IMR-90 (cell line): Measurements from ENCODE around the gene RAPGEF5. TPM values are rescaled to one million over a fixed set of nuclear protein-coding genes. Genes with fewer than 3 reads are reported as not detected.

Experiments
- ATAC-seq: fragments of 200-7000 bp; cut with Tn5 transposase; 2 replicates; pipeline ENCODE4 v1.9.1; 2020; ENCODE audit warnings: low read depth, mild to moderate bottlenecking, moderate library complexity
- BruUV-seq: library from RNA; stranded (reverse); fragments of 400-500 nt; replicated peaks from 2 replicates; lab custom pipeline; 2021; lab: Mats Ljungman, UMichigan
- CTCF ChIA-PET: fragments of 300-600 bp; formaldehyde crosslinking; extraction: SDS; loops from one replicate; lab custom pipeline; 2021; ENCODE audit warnings: antibody characterized with exemption; lab: Yijun Ruan, JAX
- POLR2A ChIA-PET: fragments of 300-600 bp; sonication (Branson Sonifier 250); formaldehyde crosslinking; loops from one replicate; lab custom pipeline; 2022; ENCODE audit warnings: antibody characterized with exemption; ENCODE audit not compliant: unreplicated experiment; lab: Charles Lee
- DNase-seq: peaks from one replicate; pipeline ENCODE4 v3.0.0; 2013
- H2AFZ ChIP-seq: replicated peaks from 2 replicates; pipeline ENCODE3; 2013; ENCODE audit warnings: low read length, mild to moderate bottlenecking; ENCODE audit not compliant: poor library complexity
- H2AK5ac ChIP-seq: 2 replicates; pipeline ENCODE4 v1.6.1; 2013; ENCODE audit warnings: low read depth, low read length, inconsistent platforms
- H2AK9ac ChIP-seq: replicated peaks from 2 replicates; pipeline ENCODE3; 2013; ENCODE audit warnings: mild to moderate bottlenecking, low read depth, low read length, moderate library complexity; ENCODE audit not compliant: poor library complexity
- H2BK120ac ChIP-seq: 2 replicates; pipeline ENCODE4 v1.6.1; 2013; ENCODE audit warnings: low read depth, low read length, inconsistent platforms
- H2BK15ac ChIP-seq: 3 replicates; pipeline ENCODE4 v1.6.1; 2013; ENCODE audit warnings: low read depth, low read length, inconsistent platforms
- H2BK20ac ChIP-seq: 2 replicates; pipeline ENCODE4 v1.6.1; 2013; ENCODE audit warnings: low read depth, mild to moderate bottlenecking, inconsistent platforms, low read length, moderate library complexity
- H2BK5ac ChIP-seq: 2 replicates; pipeline ENCODE4 v1.6.1; 2013; ENCODE audit warnings: mild to moderate bottlenecking, low read depth, low read length, inconsistent platforms; ENCODE audit not compliant: poor library complexity, severe bottlenecking
- H3K14ac ChIP-seq: replicated peaks from 2 replicates; pipeline ENCODE4 v1.6.1; 2013; ENCODE audit warnings: low read depth, low read length, inconsistent platforms
- H3K18ac ChIP-seq: 2 replicates; pipeline ENCODE4 v1.6.1; 2013; ENCODE audit warnings: low read depth, low read length, control low read depth
- H3K23ac ChIP-seq: 2 replicates; pipeline ENCODE4 v1.6.1; 2013; ENCODE audit warnings: low read depth, low read length, inconsistent platforms
- H3K27ac ChIP-seq: 2 replicates; pipeline ENCODE4 v1.5.1; 2013; ENCODE audit warnings: mild to moderate bottlenecking, control low read depth, low read length; ENCODE audit not compliant: insufficient read depth
- H3K27me3 ChIP-seq: 2 replicates; pipeline ENCODE4 v1.6.1; 2013; ENCODE audit warnings: low read length; ENCODE audit not compliant: control insufficient read depth, insufficient read depth
- H3K36me3 ChIP-seq: 2 replicates; pipeline ENCODE4 v1.6.1; 2013; ENCODE audit warnings: low read length, mixed read lengths; ENCODE audit not compliant: control insufficient read depth, insufficient read depth
- H3K4ac ChIP-seq: 2 replicates; pipeline ENCODE4 v1.6.1; 2013; ENCODE audit warnings: low read depth, low read length, inconsistent platforms
- H3K4me1 ChIP-seq: 2 replicates; pipeline ENCODE4 v1.6.1; 2013; ENCODE audit warnings: low read length, mixed read lengths; ENCODE audit not compliant: control insufficient read depth, insufficient read depth
- H3K4me2 ChIP-seq: 2 replicates; pipeline ENCODE4 v1.6.1; 2013; ENCODE audit warnings: low read depth, mild to moderate bottlenecking, control low read depth, low read length, moderate library complexity
- H3K4me3 ChIP-seq: 2 replicates; pipeline ENCODE4 v1.5.1; 2013; ENCODE audit warnings: low read depth, mild to moderate bottlenecking, control low read depth, low read length, moderate library complexity; ENCODE audit not compliant: insufficient read depth
- H3K56ac ChIP-seq: 2 replicates; pipeline ENCODE4 v1.6.1; 2013; ENCODE audit warnings: low read length, inconsistent platforms; ENCODE audit not compliant: insufficient read depth; ENCODE audit errors: extremely low read depth
- H3K79me1 ChIP-seq, 2 experiments: 2 replicates each; pipeline ENCODE4 v1.6.1; 2013; ENCODE audit warnings: low read length in 2 of 2, inconsistent platforms in 1 of 2, low read depth in 1 of 2
- H3K9ac ChIP-seq: 2 replicates; pipeline ENCODE4 v1.6.1; 2013; ENCODE audit warnings: low read depth, low read length, control low read depth
- H3K9me1 ChIP-seq: 2 replicates; pipeline ENCODE4 v1.6.1; 2013; ENCODE audit warnings: low read length, inconsistent platforms; ENCODE audit not compliant: insufficient read depth
- H3K9me3 ChIP-seq: 2 replicates; pipeline ENCODE4 v1.6.1; 2013; ENCODE audit warnings: low read length; ENCODE audit not compliant: control insufficient read depth, insufficient read depth
- H4K20me1 ChIP-seq: 2 replicates; pipeline ENCODE4 v1.6.1; 2013; ENCODE audit warnings: low read length, inconsistent platforms; ENCODE audit not compliant: insufficient read depth
- H4K5ac ChIP-seq: 2 replicates; pipeline ENCODE4 v1.6.1; 2013; ENCODE audit warnings: mild to moderate bottlenecking, low read depth, low read length, control low read depth
- H4K8ac ChIP-seq, 2 experiments: 2 replicates each; pipeline ENCODE4 v1.6.1; 2013; ENCODE audit warnings: low read depth in 2 of 2, low read length in 2 of 2, control low read depth in 1 of 2, inconsistent platforms in 1 of 2
- H4K91ac ChIP-seq: 2 replicates; pipeline ENCODE4 v1.6.1; 2013; ENCODE audit warnings: low read depth, low read length, inconsistent platforms; ENCODE audit not compliant: insufficient read depth
- BHLHE40 ChIP-seq: fragments of 150-350 bp; IDR thresholded peaks from 2 replicates; pipeline ENCODE4 v1.6.1; 2016; ENCODE audit warnings: mild to moderate bottlenecking, low read depth, low read length
- POLR2A ChIP-seq: IDR thresholded peaks from 2 replicates; pipeline ENCODE4 v1.6.1; 2012; ENCODE audit warnings: mild to moderate bottlenecking, low read depth, low read length
- WGBS, 2 experiments: methylation state at CpG; one replicate each; pipeline versions ENCODE4 v1.1.5 to v1.1.7; 2013; ENCODE audit warnings: missing lambda C conversion rate in 2 of 2; ENCODE audit not compliant: insufficient read length in 1 of 2; ENCODE audit errors: extremely low coverage in 2 of 2; 5-methylcytosine and 5-hydroxymethylcytosine counted together
- dilution Hi-C: fragments of 300-500 bp; cut with HindIII; formaldehyde crosslinking; loops from one replicate; pipeline ENCODE4 v1.14.3; 2018; ENCODE audit warnings: low sequenced_read_pairs; ENCODE audit not compliant: unreplicated experiment
- in situ Hi-C: fragments of 300-500 bp; cut with MboI; formaldehyde crosslinking; loops from 3 replicates; pipeline ENCODE4 v1.14.3; 2019; ENCODE audit warnings: low sequenced_read_pairs, inconsistent platforms, mixed read lengths
- intact Hi-C: fragments of 100-400 bp; cut with micrococcal nuclease; formaldehyde crosslinking; loops from 2 replicates; pipeline ENCODE4 v1.10.0; 2022
- polyA plus RNA-seq, 3 experiments: library from polyadenylated mRNA; depleted of rRNA; stranded (reverse); fragments of >200 nt; gene quantifications; 2 replicates each; pipeline ENCODE4 v1.2.3, GENCODE V29; 2012; ENCODE audit warnings: low replicate concordance in 1 of 3
- total RNA-seq: library from RNA; depleted of rRNA; stranded (reverse); fragments of >200 nt; gene quantifications from 2 replicates; pipeline ENCODE4 v1.2.3, GENCODE V29; 2012

RAPGEF5 gene
- total and polyA plus RNA-seq, 2 of the 4 experiments (the other 2 are of a cell fraction), result 0.05 to 0.18 TPM

DNA sequence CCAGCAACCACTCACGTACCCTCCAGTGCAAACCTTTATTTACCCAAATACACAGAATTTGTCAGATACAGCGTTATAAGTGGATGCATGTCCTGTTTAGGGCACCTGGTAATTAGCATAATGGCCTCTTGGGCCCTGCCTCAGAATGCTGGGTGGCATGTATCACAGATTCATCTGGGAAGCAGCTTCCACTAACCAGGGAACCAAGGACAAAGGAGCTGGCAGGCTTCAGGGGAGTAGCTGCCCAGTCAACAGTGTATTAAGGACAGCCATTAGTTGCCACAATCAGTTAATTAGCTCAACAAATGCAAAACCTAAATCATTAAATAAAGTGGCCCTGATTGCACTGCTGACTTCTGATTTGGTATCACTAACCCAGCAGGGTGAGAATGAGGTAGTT is 105.7 kb downstream of the RAPGEF5 start:
- Histone ChIP-seq H2AK5ac (no peak overlapping the region), H4K5ac (no peak overlapping the region), H4K91ac (no peak overlapping the region), H3K9ac (no peak overlapping the region), H2BK15ac (no peak overlapping the region), H2AFZ (no peak overlapping the region), H3K9me1 (no peaks in the 10 kb centered on the region), H2BK120ac (no peak overlapping the region), H3K14ac (no peak overlapping the region), H4K8ac (no peak overlapping the region), H3K27me3 (peaks cover 8% of the 10 kb centered on the region), H2BK20ac (no peak overlapping the region), H3K36me3 (no peaks in the 10 kb centered on the region), H3K4me3 (no peak overlapping the region), H3K4me1 (0 out of 2 replicates have a peak, but pooled peaks cover 3% of the 10 kb centered on the region), H3K27ac (no peak overlapping the region), H3K18ac (no peak overlapping the region), H2AK9ac (no peak overlapping the region), H2BK5ac (no peak overlapping the region), H3K9me3 (no peaks in the 10 kb centered on the region), H3K4me2 (no peak overlapping the region), H3K23ac (no peak overlapping the region), H3K4ac (no peak overlapping the region), H3K56ac (no peak overlapping the region), H3K79me1 (no peaks in the 10 kb centered on the region), H4K20me1 (no peaks in the 10 kb centered on the region)
- intact Hi-C loops, result no loop called here
- TF ChIP-seq BHLHE40, result no peak
- TF ChIP-seq POLR2A, result no peak
- no CpG with 5 or more reads among the region's 2 CpGs for WGBS, 2 experiments
- dilution Hi-C loops, result no loop called here
- CTCF ChIA-PET, result no interaction called here
- in situ Hi-C loops, result no loop called here
- ATAC-seq, result no peak
- BruUV-seq, result no TSS peak
- POLR2A ChIA-PET, result no interaction called here
- DNase-seq, result no peak
